HepG2 (cell line): ENCODE results near the gene ANKRD11. TPM values are rescaled to one million over a fixed set of nuclear protein-coding genes. Genes with fewer than 3 reads are reported as not detected.

Experiments
- ARID2 ChIP-seq: sonication (generic); formaldehyde crosslinking; IDR thresholded peaks from 2 replicates; pipeline ENCODE4 v1.8.1; 2022; ENCODE audit warnings: mild to moderate bottlenecking, missing genetic modification reagents, borderline replicate concordance
- FOXA3 ChIP-seq: IDR thresholded peaks from 2 replicates; pipeline ENCODE4 v1.6.1; 2016; ENCODE audit warnings: missing genetic modification reagents, missing compliant biosample characterization
- GATAD1 ChIP-seq: IDR thresholded peaks from 2 replicates; pipeline ENCODE4 v1.6.1; 2016; ENCODE audit warnings: missing genetic modification reagents, missing compliant biosample characterization
- JUN ChIP-seq: sonication (generic); formaldehyde crosslinking; IDR thresholded peaks from 2 replicates; pipeline ENCODE4 v1.4.0; 2020; ENCODE audit warnings: mild to moderate bottlenecking, missing genetic modification reagents
- MAX ChIP-seq: IDR thresholded peaks from 2 replicates; pipeline ENCODE4 v1.6.1; 2012; ENCODE audit warnings: inconsistent platforms
- MYC ChIP-seq: sonication (generic); formaldehyde crosslinking; IDR thresholded peaks from 2 replicates; pipeline ENCODE4 v1.9.0; 2021; ENCODE audit warnings: missing genetic modification reagents, borderline replicate concordance
- NR2F2 ChIP-seq: IDR thresholded peaks from 2 replicates; pipeline ENCODE4 v1.6.1; 2012; ENCODE audit warnings: low read depth, inconsistent platforms, borderline replicate concordance
- NRL ChIP-seq: sonication (generic); formaldehyde crosslinking; IDR thresholded peaks from 2 replicates; pipeline ENCODE4 v1.5.0; 2020; ENCODE audit warnings: missing genetic modification reagents, mild to moderate bottlenecking, moderate library complexity, borderline replicate concordance
- PAF1 ChIP-seq: IDR thresholded peaks from 2 replicates; pipeline ENCODE4 v1.6.1; 2016; ENCODE audit warnings: missing genetic modification reagents, missing compliant biosample characterization
- PPARG ChIP-seq: conservative IDR thresholded peaks from 2 replicates; pipeline ENCODE4 v1.6.1; 2016; ENCODE audit warnings: missing biosample characterization, missing genetic modification reagents
- RBAK ChIP-seq: sonication (generic); formaldehyde crosslinking; IDR thresholded peaks from 2 replicates; pipeline ENCODE4 v1.5.1; 2020; ENCODE audit warnings: mild to moderate bottlenecking, missing genetic modification reagents
- REPIN1 ChIP-seq: sonication (generic); formaldehyde crosslinking; IDR thresholded peaks from 2 replicates; pipeline ENCODE4 v1.8.0; 2022; ENCODE audit warnings: missing genetic modification reagents, low read depth, mild to moderate bottlenecking, borderline replicate concordance
- SKI ChIP-seq: fragments of 450-650 bp; IDR thresholded peaks from one replicate; pipeline ENCODE4 v1.6.1; 2018; ENCODE audit warnings: mild to moderate bottlenecking; ENCODE audit not compliant: partially characterized antibody
- TRIM24 ChIP-seq: sonication (generic); formaldehyde crosslinking; IDR thresholded peaks from 2 replicates; pipeline ENCODE4 v1.8.0; 2022; ENCODE audit warnings: mild to moderate bottlenecking, missing genetic modification reagents
- ZBTB38 ChIP-seq: sonication (generic); formaldehyde crosslinking; IDR thresholded peaks from 2 replicates; pipeline ENCODE4 v1.5.1; 2020; ENCODE audit warnings: mild to moderate bottlenecking, missing genetic modification reagents
- ZNF335 ChIP-seq: sonication (generic); formaldehyde crosslinking; IDR thresholded peaks from 2 replicates; pipeline ENCODE4 v1.4.0; 2020; ENCODE audit warnings: missing genetic modification reagents
- ZNF614 ChIP-seq: IDR thresholded peaks from 2 replicates; pipeline ENCODE4 v1.6.1; 2018; ENCODE audit warnings: missing biosample characterization, missing genetic modification reagents, inconsistent platforms, borderline replicate concordance
- ZNF782 ChIP-seq: sonication (generic); formaldehyde crosslinking; IDR thresholded peaks from 2 replicates; pipeline ENCODE4 v1.4.0; 2020; ENCODE audit warnings: missing genetic modification reagents, mild to moderate bottlenecking, borderline replicate concordance
- ZNF788 ChIP-seq: sonication (generic); formaldehyde crosslinking; IDR thresholded peaks from 2 replicates; pipeline ENCODE4 v1.5.0; 2020; ENCODE audit warnings: mild to moderate bottlenecking, missing genetic modification reagents, borderline replicate concordance
- polyA plus RNA-seq, 8 experiments: library from polyadenylated mRNA; depleted of rRNA in 3 of 8; stranded (reverse) in 7 of 8; unstranded in 1 of 8; fragments of >200 nt; fragmentation: Illumina TruSeq in 4 of 8; extraction: Trizol in 4 of 8; gene quantifications; 2 replicates each; pipeline versions ENCODE4 v1.2.1 to v1.2.3, GENCODE V29; 2011 to 2016; ENCODE audit warnings: low read depth in 4 of 8, missing spikeins in 1 of 8, mixed read lengths in 1 of 8; ENCODE audit not compliant: insufficient read depth in 1 of 8
- total RNA-seq, 5 experiments: library from RNA; depleted of rRNA; stranded (reverse); fragments of >200 nt; fragmentation: Illumina TruSeq; extraction: Trizol; gene quantifications; 2 replicates each; pipeline ENCODE4 v1.2.3, GENCODE V29; 2016; ENCODE audit warnings: low read depth in 1 of 5
- TF ChIP-seq, protein P1 (sequence below): sonication (generic); formaldehyde crosslinking; IDR thresholded peaks from 2 replicates; pipeline ENCODE4 v1.4.0; 2020; ENCODE audit warnings: missing genetic modification reagents

The ANKRD11 gene
- total and polyA plus RNA-seq, 2 of the 13 experiments (the other 11 are each of a cell fraction or from before 2014, with no cell fraction given): 21.4 to 38.4 TPM

GRCh38 chr16:89232107-89232506 lies 258.3 kb downstream of the ANKRD11 start (continued):
- TF ChIP-seq, protein P1, sequence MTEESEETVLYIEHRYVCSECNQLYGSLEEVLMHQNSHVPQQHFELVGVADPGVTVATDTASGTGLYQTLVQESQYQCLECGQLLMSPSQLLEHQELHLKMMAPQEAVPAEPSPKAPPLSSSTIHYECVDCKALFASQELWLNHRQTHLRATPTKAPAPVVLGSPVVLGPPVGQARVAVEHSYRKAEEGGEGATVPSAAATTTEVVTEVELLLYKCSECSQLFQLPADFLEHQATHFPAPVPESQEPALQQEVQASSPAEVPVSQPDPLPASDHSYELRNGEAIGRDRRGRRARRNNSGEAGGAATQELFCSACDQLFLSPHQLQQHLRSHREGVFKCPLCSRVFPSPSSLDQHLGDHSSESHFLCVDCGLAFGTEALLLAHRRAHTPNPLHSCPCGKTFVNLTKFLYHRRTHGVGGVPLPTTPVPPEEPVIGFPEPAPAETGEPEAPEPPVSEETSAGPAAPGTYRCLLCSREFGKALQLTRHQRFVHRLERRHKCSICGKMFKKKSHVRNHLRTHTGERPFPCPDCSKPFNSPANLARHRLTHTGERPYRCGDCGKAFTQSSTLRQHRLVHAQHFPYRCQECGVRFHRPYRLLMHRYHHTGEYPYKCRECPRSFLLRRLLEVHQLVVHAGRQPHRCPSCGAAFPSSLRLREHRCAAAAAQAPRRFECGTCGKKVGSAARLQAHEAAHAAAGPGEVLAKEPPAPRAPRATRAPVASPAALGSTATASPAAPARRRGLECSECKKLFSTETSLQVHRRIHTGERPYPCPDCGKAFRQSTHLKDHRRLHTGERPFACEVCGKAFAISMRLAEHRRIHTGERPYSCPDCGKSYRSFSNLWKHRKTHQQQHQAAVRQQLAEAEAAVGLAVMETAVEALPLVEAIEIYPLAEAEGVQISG (CRISPR knock-in tag): peak; percentile 80
- TF ChIP-seq ZNF782 (CRISPR knock-in tag): peak; percentile 77; the same call in 1 of the 2 replicates
- TF ChIP-seq JUN (CRISPR knock-in tag): peak; percentile 35; the same call in 1 of the 2 replicates
- peak; percentile 80 for TF ChIP-seq SKI
- peak; percentile 89 for TF ChIP-seq PPARG (CRISPR knock-in tag)
- TF ChIP-seq FOXA3 (CRISPR knock-in tag): peak; percentile 91
- no peak for TF ChIP-seq PAF1 (CRISPR knock-in tag)
- TF ChIP-seq ZNF614 (CRISPR knock-in tag): peak; percentile 90
- TF ChIP-seq ZNF335: no peak
- 0 out of 2 replicates have a peak, but pooled peaks have one; percentile 28 for TF ChIP-seq MAX
- peak; percentile 39; the same call in 1 of the 2 replicates for TF ChIP-seq REPIN1 (CRISPR knock-in tag)
- TF ChIP-seq ZBTB38 (CRISPR knock-in tag): 0 out of 2 replicates have a peak, but pooled peaks have one; percentile 31
- TF ChIP-seq ARID2 (CRISPR knock-in tag): no peak
- no peak for TF ChIP-seq NRL (CRISPR knock-in tag)
- peak; percentile 97 for TF ChIP-seq NR2F2
- TF ChIP-seq ZNF788 (CRISPR knock-in tag): peak; percentile 65; the same call in 1 of the 2 replicates
- TF ChIP-seq TRIM24 (CRISPR knock-in tag): no peak
- 0 out of 2 replicates have a peak, but pooled peaks have one; percentile 14 for TF ChIP-seq RBAK
- peak; percentile 65; the same call in 1 of the 2 replicates for TF ChIP-seq GATAD1
- TF ChIP-seq MYC: peak; percentile 59; the same call in 1 of the 2 replicates
